Progenitor cell of endocrine pancreas (in vitro differentiated cells): ENCODE data around the gene WDR55. TPM values are rescaled to one million over a fixed set of nuclear protein-coding genes. Genes with fewer than 3 reads are reported as not detected.
"Not testable (repeated sequence)": the region's sequence is repeated elsewhere in the genome, so short reads cannot be mapped to it uniquely, and the experiment has no call there.

Experiments
- DNase-seq: peaks from one replicate; pipeline ENCODE4 v3.0.0; 2021; ENCODE audit warnings: low spot score; ENCODE audit not compliant: unreplicated experiment
- H3K27ac Mint-ChIP-seq: 2 replicates; pipeline ENCODE4 v1.8.0; 2021; ENCODE audit warnings: mild to moderate bottlenecking, moderate library complexity, mixed read lengths
- H3K27me3 Mint-ChIP-seq: 2 replicates; pipeline ENCODE4 v1.8.0; 2021; ENCODE audit warnings: mixed read lengths
- H3K36me3 Mint-ChIP-seq: 2 replicates; pipeline ENCODE4 v1.8.0; 2022; ENCODE audit warnings: mixed read lengths; ENCODE audit not compliant: insufficient read depth
- H3K4me1 Mint-ChIP-seq: 2 replicates; pipeline ENCODE4 v1.8.0; 2021; ENCODE audit warnings: low read depth, mixed read lengths
- H3K4me3 Mint-ChIP-seq: 2 replicates; pipeline ENCODE4 v1.8.0; 2021; ENCODE audit warnings: low read depth, mild to moderate bottlenecking, moderate library complexity, mixed read lengths
- H3K9me3 Mint-ChIP-seq: 2 replicates; pipeline ENCODE4 v1.8.0; 2021; ENCODE audit warnings: low read depth, mixed read lengths
- total RNA-seq: library from RNA; stranded (reverse); gene quantifications from 2 replicates; pipeline ENCODE4 v1.2.1, GENCODE V29; 2021
- TF ChIP-seq, protein P1 (sequence below): fragments of 200-600 bp; sonication (generic); IDR thresholded peaks from one replicate; pipeline ENCODE4 v1.5.0; 2021; ENCODE audit warnings: antibody characterized with exemption, mild to moderate bottlenecking; ENCODE audit not compliant: unreplicated experiment

Gene WDR55
- total RNA-seq, 1 donor from 2014 or later: 26.0 TPM

- peaks cover 5% of the 10 kb centered on the region for H3K4me1 Mint-ChIP-seq
- no peaks in the 10 kb centered on the region for H3K27me3 Mint-ChIP-seq
- H3K27ac Mint-ChIP-seq: no peak overlapping the region
- TF ChIP-seq, protein P1, sequence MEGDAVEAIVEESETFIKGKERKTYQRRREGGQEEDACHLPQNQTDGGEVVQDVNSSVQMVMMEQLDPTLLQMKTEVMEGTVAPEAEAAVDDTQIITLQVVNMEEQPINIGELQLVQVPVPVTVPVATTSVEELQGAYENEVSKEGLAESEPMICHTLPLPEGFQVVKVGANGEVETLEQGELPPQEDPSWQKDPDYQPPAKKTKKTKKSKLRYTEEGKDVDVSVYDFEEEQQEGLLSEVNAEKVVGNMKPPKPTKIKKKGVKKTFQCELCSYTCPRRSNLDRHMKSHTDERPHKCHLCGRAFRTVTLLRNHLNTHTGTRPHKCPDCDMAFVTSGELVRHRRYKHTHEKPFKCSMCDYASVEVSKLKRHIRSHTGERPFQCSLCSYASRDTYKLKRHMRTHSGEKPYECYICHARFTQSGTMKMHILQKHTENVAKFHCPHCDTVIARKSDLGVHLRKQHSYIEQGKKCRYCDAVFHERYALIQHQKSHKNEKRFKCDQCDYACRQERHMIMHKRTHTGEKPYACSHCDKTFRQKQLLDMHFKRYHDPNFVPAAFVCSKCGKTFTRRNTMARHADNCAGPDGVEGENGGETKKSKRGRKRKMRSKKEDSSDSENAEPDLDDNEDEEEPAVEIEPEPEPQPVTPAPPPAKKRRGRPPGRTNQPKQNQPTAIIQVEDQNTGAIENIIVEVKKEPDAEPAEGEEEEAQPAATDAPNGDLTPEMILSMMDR: no peak
- H3K36me3 Mint-ChIP-seq: peaks cover 22% of the 10 kb centered on the region
- DNase-seq: no peak
- H3K4me3 Mint-ChIP-seq: no peak overlapping the region
- H3K9me3 Mint-ChIP-seq: no peaks in the 10 kb centered on the region
Measured at GRCh38 chr5:140707812-140708211, 43.1 kb downstream of the WDR55 start.

- not testable (repeated sequence) for DNase-seq, H3K27ac Mint-ChIP-seq, H3K4me1 Mint-ChIP-seq, H3K9me3 Mint-ChIP-seq, H3K27me3 Mint-ChIP-seq
- Mint-ChIP-seq H3K4me3 (peak overlapping the region; percentile 32), H3K36me3 (peaks cover 20% of the 10 kb centered on the region)
Measured at GRCh38 chr5:140708787-140709186, 44.1 kb downstream of the WDR55 start.

DNA sequence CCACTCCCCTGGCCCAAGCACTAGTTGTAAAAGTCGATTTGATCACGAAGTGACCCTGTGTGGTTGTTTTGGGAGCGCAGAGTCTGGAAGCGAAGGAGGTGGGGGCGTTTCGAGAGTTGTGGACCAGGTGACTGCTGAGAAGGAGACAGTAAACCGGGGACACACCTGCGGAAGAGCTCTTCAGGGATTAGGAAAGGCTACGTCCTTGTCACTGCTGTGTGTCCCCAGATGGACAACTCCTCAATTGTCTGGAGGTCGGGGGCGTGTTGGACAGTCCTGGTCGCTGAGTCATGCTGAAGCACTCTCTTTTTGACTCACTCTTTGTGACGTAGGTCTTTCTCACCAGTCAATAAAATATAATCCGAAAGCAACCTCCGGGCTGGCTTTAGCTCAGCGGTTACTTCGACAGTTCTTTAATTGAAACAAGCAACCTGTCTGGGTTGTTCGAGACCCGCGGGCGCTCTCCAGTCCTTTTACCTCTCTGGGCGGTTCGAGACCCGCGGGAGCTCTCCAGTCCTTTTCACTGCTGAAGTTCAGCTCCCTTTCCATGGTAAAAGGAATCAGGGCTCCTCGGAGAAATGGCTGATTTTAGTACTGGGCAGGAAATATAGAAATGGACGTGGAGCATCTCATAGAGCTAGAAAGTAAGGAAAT is 46.3 kb downstream of the WDR55 start:
- peaks cover 3% of the 10 kb centered on the region for H3K27me3 Mint-ChIP-seq
- peak overlapping the region; percentile 99 for H3K27ac Mint-ChIP-seq
- H3K4me1 Mint-ChIP-seq: peaks cover 5% of the 10 kb centered on the region
- H3K9me3 Mint-ChIP-seq: no peaks in the 10 kb centered on the region
- TF ChIP-seq, protein P1: no peak
- H3K36me3 Mint-ChIP-seq: peaks cover 10% of the 10 kb centered on the region
- DNase-seq: peak; percentile 77
- H3K4me3 Mint-ChIP-seq: peak overlapping the region; percentile 82

- H3K27ac Mint-ChIP-seq: peak overlapping the region; percentile 99
- H3K4me3 Mint-ChIP-seq: no peak overlapping the region
- H3K9me3 Mint-ChIP-seq: no peaks in the 10 kb centered on the region
- DNase-seq: no peak
- peaks cover 5% of the 10 kb centered on the region for H3K4me1 Mint-ChIP-seq
- peaks cover 3% of the 10 kb centered on the region for H3K27me3 Mint-ChIP-seq
- TF ChIP-seq, protein P1: no peak
- peaks cover 4% of the 10 kb centered on the region for H3K36me3 Mint-ChIP-seq
Measured at GRCh38 chr5:140711794-140712193, 47.1 kb downstream of the WDR55 start.

DNA sequence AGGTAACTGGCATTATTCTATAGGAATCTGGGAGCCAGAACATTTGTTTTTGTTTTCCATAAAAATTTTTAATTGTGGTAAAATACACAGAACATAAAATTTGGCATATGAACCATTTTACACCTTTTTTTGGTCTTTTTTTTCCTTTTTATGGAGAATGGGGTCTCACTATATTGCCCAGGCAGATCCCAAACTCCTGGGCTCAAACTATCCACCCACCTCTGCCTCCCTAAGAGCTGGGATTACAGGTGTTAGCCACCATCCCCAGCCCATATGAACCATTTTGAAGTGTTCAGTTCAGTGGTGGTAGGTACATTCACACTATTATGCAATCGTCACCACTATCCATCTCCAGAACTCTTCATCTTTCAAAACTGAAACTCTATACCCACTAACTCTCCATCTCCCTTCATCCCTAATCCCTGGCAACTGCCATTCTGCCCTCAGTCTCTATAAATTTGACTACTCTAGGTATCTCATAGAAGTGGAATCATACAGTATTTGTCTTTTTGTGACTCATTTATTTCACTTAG is 48.9 kb downstream of the WDR55 start:
- DNase-seq: no peak
- no peaks in the 10 kb centered on the region for H3K36me3 Mint-ChIP-seq
- H3K27ac Mint-ChIP-seq: no peak overlapping the region
- no peak overlapping the region for H3K4me3 Mint-ChIP-seq
- peaks cover 3% of the 10 kb centered on the region for H3K27me3 Mint-ChIP-seq
- no peaks in the 10 kb centered on the region for H3K9me3 Mint-ChIP-seq
- H3K4me1 Mint-ChIP-seq: peaks cover 6% of the 10 kb centered on the region
- TF ChIP-seq, protein P1: no peak

- not testable (repeated sequence) for DNase-seq, H3K27ac Mint-ChIP-seq, H3K4me3 Mint-ChIP-seq, H3K36me3 Mint-ChIP-seq, H3K9me3 Mint-ChIP-seq, H3K4me1 Mint-ChIP-seq, H3K27me3 Mint-ChIP-seq
Measured at GRCh38 chr5:140716238-140716637, 51.5 kb downstream of the WDR55 start.
